Renal cortex interstitium (tissue), 11 donors: ENCODE data around the gene CYP4F8. TPM values are rescaled to one million over a fixed set of nuclear protein-coding genes. Genes with fewer than 3 reads are reported as not detected.
A peak's percentile ranks its signal among the peaks of the same experiment; 100 is the strongest.

ENCODE experiments used
- DNase-seq, 11 donors: peaks; one replicate each; pipeline ENCODE4 v3.0.0-alpha.2; 2013; ENCODE audit warnings: low read depth in 9 of 11, low spot score in 4 of 11; ENCODE audit errors: extremely low read depth in 1 of 11
- polyA plus RNA-seq, 3 donors: library from polyadenylated mRNA; unstranded; fragments of 120-200 nt; gene quantifications; one replicate each; pipeline ENCODE4 v1.2.1, GENCODE V29; 2013; ENCODE audit not compliant: insufficient read length in 3 of 3

CYP4F8 gene
- polyA plus RNA-seq, 3 donors: not detected

GRCh38 chr19:15612342-15612741, 2.7 kb upstream of the CYP4F8 start:
- no peak for DNase-seq

DNA sequence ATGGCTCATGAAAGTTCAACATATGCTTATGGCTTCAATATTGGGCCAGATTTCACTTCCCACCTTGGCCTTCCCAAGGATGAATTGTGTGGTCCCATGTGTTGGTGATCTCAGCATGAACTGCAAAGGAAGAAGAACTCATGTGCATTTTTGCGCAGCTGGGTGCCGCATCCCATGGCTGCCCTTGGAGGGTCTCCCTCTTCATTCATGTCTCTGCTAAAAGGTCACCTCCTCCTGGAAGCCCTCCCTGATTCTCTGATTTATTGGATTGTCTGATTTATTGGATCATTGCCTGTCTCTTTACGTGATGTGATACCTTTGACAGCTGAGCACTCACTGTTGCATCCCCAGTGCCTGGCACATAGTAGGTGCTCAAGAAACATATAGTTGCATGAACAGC, 1.7 kb upstream of the CYP4F8 start:
- DNase-seq: no peak

GRCh38 chr19:15615526-15615925, 508 bp downstream of the CYP4F8 start:
- DNase-seq: no peak

DNA sequence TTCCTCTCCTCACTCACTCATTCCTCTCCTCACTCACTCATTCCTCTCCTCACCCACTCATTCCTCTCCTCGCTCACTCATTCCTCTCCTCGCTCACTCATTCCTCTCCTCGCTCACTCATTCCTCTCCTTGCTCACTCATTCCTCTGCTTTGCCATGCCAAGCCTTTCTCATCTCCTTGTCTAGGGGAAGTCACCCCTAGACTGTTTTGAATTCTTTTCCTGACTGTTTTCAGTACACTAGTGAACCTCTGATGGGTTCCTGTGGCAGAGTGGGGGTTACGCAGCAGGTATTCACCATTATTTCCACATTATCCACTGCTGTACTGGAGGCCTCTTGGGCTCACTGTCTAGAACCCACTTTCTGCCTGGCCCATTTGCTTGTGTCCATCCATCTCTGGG, 1.2 kb downstream of the CYP4F8 start:
- DNase-seq: no peak

DNA sequence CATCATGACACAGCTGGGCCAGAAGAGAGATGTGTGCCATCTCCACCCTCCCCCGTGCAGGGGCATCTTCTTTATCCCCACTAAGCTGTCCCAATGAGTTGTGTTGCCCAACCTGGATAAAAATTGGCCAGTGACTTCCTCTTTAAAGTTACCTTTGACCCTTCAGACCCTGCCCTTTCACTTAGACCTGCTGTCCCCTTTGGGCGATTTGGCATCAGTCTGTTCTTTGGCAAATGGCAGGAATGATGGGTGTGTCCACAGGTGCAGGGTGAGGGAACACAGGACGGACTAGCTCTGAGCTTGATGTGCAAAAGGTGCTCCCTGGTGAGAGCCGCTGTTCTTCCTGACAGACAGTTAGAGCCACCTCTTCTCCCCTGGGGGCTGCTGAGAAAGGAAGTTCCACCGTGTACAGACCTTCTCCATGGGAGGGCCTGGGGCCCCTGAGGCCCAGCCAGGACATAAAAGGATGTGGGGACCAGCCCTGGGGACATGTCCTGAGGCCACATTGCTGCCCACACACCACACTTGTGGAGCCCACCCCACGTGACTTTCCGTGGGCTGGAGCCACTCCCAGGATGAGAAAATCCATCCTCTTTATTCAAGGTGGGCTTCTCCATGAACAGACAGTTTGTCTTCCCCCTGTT, 1.7 kb downstream of the CYP4F8 start:
- DNase-seq: no peak

DNA sequence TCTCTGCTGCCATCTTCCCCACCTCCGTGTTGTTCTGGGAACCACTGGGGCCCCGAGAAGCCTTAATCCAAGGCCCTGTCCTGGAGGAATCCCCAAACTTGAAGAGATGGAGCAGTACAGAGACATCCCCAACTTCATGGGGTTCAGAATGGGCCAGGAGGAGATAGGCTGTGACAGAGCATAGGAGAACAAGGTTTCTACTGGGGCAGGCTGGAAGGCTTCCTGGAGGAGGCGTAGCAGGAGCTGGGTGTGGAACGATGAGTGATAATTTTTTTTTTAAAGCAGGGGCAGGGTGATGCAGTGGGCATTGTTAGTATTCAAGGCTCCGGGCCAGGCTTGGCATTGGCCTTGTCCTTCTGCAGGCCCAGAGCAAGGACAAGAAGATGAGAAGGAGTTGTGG, 3.3 kb downstream of the CYP4F8 start:
- no peak for DNase-seq

GRCh38 chr19:15621801-15622200, 6.8 kb downstream of the CYP4F8 start:
- DNase-seq: no peak

DNA sequence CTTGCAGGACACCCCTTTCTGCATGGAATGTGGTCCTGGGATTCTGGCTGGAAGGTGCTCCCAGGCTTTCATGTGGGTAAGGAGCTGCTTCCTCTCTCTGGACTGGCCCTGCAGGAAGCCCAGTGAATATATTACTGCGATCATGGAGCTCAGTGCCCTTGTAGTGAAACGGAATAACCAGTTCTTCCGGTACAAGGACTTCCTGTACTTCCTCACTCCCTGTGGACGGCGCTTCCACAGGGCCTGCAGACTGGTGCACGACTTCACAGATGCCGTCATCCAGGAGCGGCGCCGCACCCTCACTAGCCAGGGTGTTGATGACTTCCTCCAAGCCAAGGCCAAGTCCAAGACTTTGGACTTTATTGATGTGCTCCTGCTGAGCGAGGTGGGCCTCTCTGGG, 8.0 kb downstream of the CYP4F8 start:
- DNase-seq: no peak

DNA sequence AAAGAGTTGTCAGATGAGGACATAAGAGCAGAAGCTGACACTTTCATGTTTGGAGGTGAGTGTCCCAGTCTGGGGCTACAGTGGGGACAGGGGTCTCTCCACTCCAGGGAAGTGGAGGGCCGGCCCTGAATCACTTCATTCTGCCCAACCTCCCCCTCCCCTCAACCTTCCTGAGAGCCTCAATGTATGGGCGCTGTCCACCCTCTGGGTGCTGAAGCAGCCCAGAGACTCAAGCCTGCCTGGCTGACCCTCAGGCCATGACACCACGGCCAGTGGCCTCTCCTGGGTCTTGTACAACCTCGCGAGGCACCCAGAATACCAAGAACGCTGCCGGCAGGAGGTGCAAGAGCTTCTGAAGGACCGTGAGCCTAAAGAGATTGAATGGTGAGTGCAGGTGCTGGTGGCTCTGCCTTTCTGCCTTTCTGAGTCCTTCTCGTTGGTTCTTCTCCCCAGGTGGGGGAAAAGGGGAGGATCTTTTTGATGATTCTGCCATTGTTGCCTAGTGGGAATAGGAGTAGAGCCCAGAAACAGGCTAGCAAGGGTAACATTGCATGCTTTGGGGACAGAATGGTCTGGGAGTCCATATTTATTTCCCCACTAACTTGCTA, 8.8 kb downstream of the CYP4F8 start:
- peak in 5 of 11 donors; percentile 11 to 34 (median 15) for DNase-seq

- DNase-seq: no peak
Measured at GRCh38 chr19:15628236-15629002, 13.4 kb downstream of the CYP4F8 start.

GRCh38 chr19:15629003-15629880, 14.2 kb downstream of the CYP4F8 start:
- DNase-seq: peak in 7 of 11 donors; percentile 10 to 48 (median 24)

- no peak for DNase-seq
Measured at GRCh38 chr19:15631817-15632216, 16.8 kb downstream of the CYP4F8 start.

DNA sequence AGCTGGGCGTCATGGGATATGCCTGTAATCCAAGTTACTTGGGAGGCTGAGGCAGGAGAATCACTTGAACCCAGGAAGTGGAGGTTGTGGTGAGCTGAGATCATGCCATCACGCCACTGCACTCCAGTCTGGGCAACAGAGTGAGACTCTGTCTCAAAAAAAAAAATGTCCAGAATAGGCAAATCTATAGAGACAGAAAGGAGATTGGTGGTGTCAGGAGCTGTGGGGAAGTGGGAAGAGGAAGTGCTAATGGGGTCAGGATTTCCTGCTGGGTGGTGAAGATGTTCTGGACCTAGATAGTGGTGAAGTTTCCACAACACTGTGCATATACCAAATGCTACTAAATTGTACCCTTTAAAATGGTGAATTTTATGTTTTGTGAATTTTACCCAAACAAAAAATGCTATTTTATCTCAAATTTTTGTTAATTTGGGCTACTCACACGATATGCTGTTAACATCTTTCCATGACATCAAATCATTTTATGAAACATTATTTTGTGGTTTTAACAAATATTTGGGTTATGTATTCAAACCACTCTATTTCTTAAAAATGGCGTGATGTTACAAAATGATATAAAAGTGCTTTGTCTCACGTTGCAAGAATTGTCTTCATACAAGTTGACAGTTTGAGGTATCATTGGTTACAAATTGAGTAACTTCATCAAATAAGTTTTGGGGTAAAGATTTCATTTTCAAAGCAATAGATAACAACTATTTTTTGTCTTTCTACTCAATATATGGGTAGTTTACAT, 18.2 kb downstream of the CYP4F8 start:
- no peak for DNase-seq

GRCh38 chr19:15634105-15634504, 19.1 kb downstream of the CYP4F8 start:
- DNase-seq: no peak

- DNase-seq: no peak
Measured at GRCh38 chr19:15635016-15635805, 20.2 kb downstream of the CYP4F8 start.

- no peak for DNase-seq
Measured at GRCh38 chr19:15636026-15636425, 21.0 kb downstream of the CYP4F8 start.

- no peak for DNase-seq
Measured at GRCh38 chr19:15639596-15639995, 24.6 kb downstream of the CYP4F8 start.

- peak in 2 of 11 donors; percentile 11 to 18 for DNase-seq
Measured at GRCh38 chr19:15640294-15640903, 25.4 kb downstream of the CYP4F8 start, which contains the start of gene CYP4F3. TSS of gene CYP4F3 (plus strand) at chr19:15640897. CDS start at chr19:15641416, 519 bp downstream.
